Ectodermal cell (in vitro differentiated cells): Measurements from ENCODE around the gene DDAH2. TPM values are rescaled to one million over a fixed set of nuclear protein-coding genes. Genes with fewer than 3 reads are reported as not detected.
A peak's percentile ranks its signal among the peaks of the same experiment; 100 is the strongest.

Experiments used
- H3K27ac ChIP-seq: 2 replicates; pipeline ENCODE4 v1.7.0; 2013; ENCODE audit warnings: mild to moderate bottlenecking, low read depth, low read length; ENCODE audit not compliant: insufficient read depth, poor library complexity, severe bottlenecking
- H3K27me3 ChIP-seq: 2 replicates; pipeline ENCODE4 v1.7.0; 2013; ENCODE audit warnings: mild to moderate bottlenecking, low read length; ENCODE audit not compliant: insufficient read depth, control insufficient read depth, poor library complexity, severe bottlenecking
- H3K36me3 ChIP-seq: one replicate; pipeline ENCODE4 v1.7.0; 2013; ENCODE audit warnings: low read length; ENCODE audit not compliant: control insufficient read depth, insufficient read depth
- H3K4me1 ChIP-seq: one replicate; pipeline ENCODE4 v1.7.0; 2013; ENCODE audit warnings: low read length; ENCODE audit not compliant: control insufficient read depth, insufficient read depth
- H3K4me3 ChIP-seq: 2 replicates; pipeline ENCODE4 v1.7.0; 2013; ENCODE audit warnings: low read depth, low read length, control low read depth; ENCODE audit not compliant: insufficient read depth
- H3K9me3 ChIP-seq: 2 replicates; pipeline ENCODE4 v1.7.0; 2013; ENCODE audit warnings: mild to moderate bottlenecking, low read length, moderate library complexity; ENCODE audit not compliant: control insufficient read depth
- WGBS, 2 experiments: methylation state at CpG; one replicate each; pipeline ENCODE4 v1.1.7; 2013; ENCODE audit warnings: missing lambda C conversion rate in 2 of 2; 5-methylcytosine and 5-hydroxymethylcytosine counted together
- polyA plus RNA-seq, 4 experiments: library from polyadenylated mRNA; stranded (reverse); fragments of 50-300 nt; gene quantifications; one replicate each; pipeline ENCODE4 v1.2.3, GENCODE V29; 2013

The DDAH2 gene
- polyA plus RNA-seq (2013, experiment 1 of 4) = 203 TPM
- polyA plus RNA-seq (2013, experiment 2 of 4) = 191 TPM
- 156 TPM for polyA plus RNA-seq (2013, experiment 3 of 4)
- polyA plus RNA-seq (2013, experiment 4 of 4) = 173 TPM

- Histone ChIP-seq H3K9me3 (no peaks in the 10 kb centered on the region), H3K4me3 (peak within 1 kb of the TSS; percentile 93)
- 48 to 49% methylated on average over 36 of the region's 36 CpGs for WGBS, 2 experiments
Measured at GRCh38 chr6:31728767-31729514, at the start of gene DDAH2. TSS of gene DDAH2 (minus strand) at chr6:31729299. CDS start at chr6:31729161, 138 bp downstream.

GRCh38 chr6:31778193-31778592 is 49.1 kb upstream of the DDAH2 start:
- peaks cover 28% of the 10 kb centered on the region for H3K36me3 ChIP-seq
- no peaks in the 10 kb centered on the region for H3K27me3 ChIP-seq
- no peaks in the 10 kb centered on the region for H3K9me3 ChIP-seq
- H3K27ac ChIP-seq = no peak overlapping the region
- WGBS, 2 experiments = 93 to 97% methylated on average over 5 of the region's 5 CpGs
- peaks cover 6% of the 10 kb centered on the region for H3K4me1 ChIP-seq
- H3K4me3 ChIP-seq = no peak overlapping the region

More at GRCh38 chr6:31728767-31729514, at the start of gene DDAH2:
- Histone ChIP-seq H3K36me3 (peaks cover 48% of the 10 kb centered on the region), H3K27ac (peak within 1 kb of the TSS; percentile 86), H3K27me3 (no peaks in the 10 kb centered on the region), H3K4me1 (peaks cover under 1% of the 10 kb centered on the region)

GRCh38 chr6:31777667-31778050 is 48.6 kb upstream of the DDAH2 start:
- H3K4me1 ChIP-seq = peaks cover 6% of the 10 kb centered on the region
- no peaks in the 10 kb centered on the region for H3K27me3 ChIP-seq
- no peak overlapping the region for H3K27ac ChIP-seq
- H3K36me3 ChIP-seq = peaks cover 26% of the 10 kb centered on the region
- H3K9me3 ChIP-seq = no peaks in the 10 kb centered on the region
- WGBS, 2 experiments = 89 to 94% methylated on average over 5 of the region's 5 CpGs
- no peak overlapping the region for H3K4me3 ChIP-seq

- Histone ChIP-seq H3K9me3 (no peaks in the 10 kb centered on the region), H3K36me3 (peaks cover 23% of the 10 kb centered on the region), H3K27ac (peak within 1 kb of the TSS; percentile 23), H3K4me3 (no peak within 1 kb of the TSS), H3K4me1 (peaks cover 6% of the 10 kb centered on the region), H3K27me3 (no peaks in the 10 kb centered on the region)
- WGBS, 2 experiments = 64 to 68% methylated on average over 15 of the region's 15 CpGs
Measured at GRCh38 chr6:31776989-31777666, 48.0 kb upstream of the DDAH2 start, which contains the start of gene VWA7. TSS of gene VWA7 (minus strand) at chr6:31777328. CDS start at chr6:31776779, 549 bp downstream.

DNA sequence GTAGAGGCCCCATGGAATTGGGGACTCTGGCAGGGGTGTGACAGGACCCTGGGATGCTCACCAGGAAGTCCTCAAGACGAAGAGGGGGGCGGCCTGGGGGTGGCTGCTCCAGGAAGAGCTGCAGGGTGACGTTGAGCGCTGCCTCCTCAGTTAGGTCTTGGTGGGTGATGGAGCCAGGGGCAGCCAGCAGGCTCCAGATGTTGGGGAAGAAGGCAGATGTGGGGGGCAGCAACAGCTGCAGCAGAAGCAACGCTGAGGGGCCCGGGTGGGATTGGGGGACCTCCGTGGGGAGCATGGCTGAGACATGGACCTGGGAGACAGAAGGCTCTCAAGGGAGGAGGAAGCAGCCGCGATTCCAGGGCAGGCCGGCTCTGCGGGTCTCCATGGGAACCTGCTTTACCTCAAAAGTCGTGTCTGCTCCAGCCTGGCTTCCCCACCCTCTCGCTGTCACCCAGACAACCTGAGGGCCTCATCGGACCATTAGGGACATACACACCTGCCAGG is 47.4 kb upstream of the DDAH2 start:
- Histone ChIP-seq H3K9me3 (no peaks in the 10 kb centered on the region), H3K4me3 (no peak overlapping the region), H3K27me3 (no peaks in the 10 kb centered on the region), H3K36me3 (peaks cover 23% of the 10 kb centered on the region), H3K27ac (peak overlapping the region; percentile 23), H3K4me1 (peaks cover 6% of the 10 kb centered on the region)
- 74 to 79% methylated on average over 14 of the region's 14 CpGs for WGBS, 2 experiments

DNA sequence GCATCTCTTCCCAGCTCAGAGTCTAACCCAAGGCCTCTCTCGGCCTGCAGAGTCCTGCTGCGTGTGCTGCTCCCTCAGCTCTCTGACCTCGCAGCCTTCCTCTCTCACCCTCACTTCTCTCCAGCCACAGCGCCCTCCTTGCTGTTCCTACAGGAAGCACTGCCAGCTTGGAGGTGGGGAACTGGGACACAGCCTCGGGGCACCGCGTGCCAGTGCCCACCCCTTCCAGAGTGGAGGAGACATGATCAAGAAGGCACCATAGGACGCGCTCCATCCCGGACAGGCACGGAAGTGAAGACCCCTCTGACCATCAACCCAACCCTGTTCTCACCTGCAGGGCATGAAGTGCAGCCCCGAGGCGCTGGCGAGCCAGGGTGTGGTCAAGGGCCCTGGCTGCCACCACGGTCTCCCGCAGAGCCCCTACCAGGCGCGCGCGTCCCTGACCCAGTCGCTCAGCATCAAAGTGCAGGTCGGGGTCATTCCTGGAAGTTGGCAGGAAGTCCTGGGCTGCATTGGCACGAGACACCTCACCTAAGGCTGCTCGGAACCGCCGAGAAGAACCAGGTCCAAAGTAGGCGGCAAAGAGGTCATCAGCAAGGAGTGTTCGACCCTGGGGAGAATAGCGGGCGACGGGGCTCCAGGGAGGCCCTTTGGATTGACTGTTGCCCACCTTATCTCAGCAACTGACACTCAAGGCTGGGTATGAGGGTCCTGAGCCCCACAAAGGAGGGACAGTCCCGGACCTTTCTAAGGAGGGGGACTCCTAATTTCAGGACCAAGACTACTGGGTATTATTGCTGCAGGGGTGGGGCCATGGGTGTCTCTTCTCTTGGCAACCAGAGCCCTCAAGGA is 46.8 kb upstream of the DDAH2 start:
- H3K27ac ChIP-seq = peak overlapping the region; percentile 33
- H3K4me1 ChIP-seq = peaks cover 6% of the 10 kb centered on the region
- peaks cover 23% of the 10 kb centered on the region for H3K36me3 ChIP-seq
- no peaks in the 10 kb centered on the region for H3K9me3 ChIP-seq
- H3K27me3 ChIP-seq = no peaks in the 10 kb centered on the region
- no peak overlapping the region for H3K4me3 ChIP-seq
- WGBS, 2 experiments = 93 to 94% methylated on average over 32 of the region's 32 CpGs

DNA sequence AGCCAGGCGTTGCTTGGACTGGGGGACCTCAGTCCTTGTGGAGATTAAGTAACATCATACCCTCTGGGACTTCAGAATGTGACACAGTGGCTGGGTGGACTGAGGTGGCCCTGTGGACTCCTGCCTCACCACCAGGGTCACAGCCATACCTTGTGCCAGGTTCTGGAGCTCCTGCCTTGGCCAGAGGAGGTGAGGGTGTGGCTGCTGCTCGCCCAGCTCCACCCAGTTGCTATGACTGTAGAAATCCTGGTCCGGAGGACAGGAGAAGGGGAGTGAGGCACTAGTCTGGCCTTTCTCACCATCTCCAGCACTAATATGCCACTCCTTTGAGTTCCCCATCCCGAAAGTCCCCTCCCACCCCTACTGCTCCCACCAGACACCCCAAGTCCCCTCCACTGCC is 46.1 kb upstream of the DDAH2 start:
- Histone ChIP-seq H3K9me3 (no peaks in the 10 kb centered on the region), H3K4me1 (peaks cover 6% of the 10 kb centered on the region), H3K27me3 (no peaks in the 10 kb centered on the region), H3K4me3 (no peak overlapping the region), H3K27ac (peak overlapping the region; percentile 33), H3K36me3 (peaks cover 18% of the 10 kb centered on the region)
- WGBS, 2 experiments = 85 to 91% methylated on average over 4 of the region's 4 CpGs

GRCh38 chr6:31771992-31772358 is 42.9 kb upstream of the DDAH2 start:
- Histone ChIP-seq H3K36me3 (no peaks in the 10 kb centered on the region), H3K27me3 (no peaks in the 10 kb centered on the region), H3K9me3 (no peaks in the 10 kb centered on the region), H3K4me1 (peaks cover 4% of the 10 kb centered on the region), H3K4me3 (no peak overlapping the region), H3K27ac (no peak overlapping the region)
- WGBS, 2 experiments = 86 to 89% methylated on average over 4 of the region's 4 CpGs

GRCh38 chr6:31770860-31771259 is 41.8 kb upstream of the DDAH2 start:
- peaks cover 5% of the 10 kb centered on the region for H3K4me1 ChIP-seq
- no peak overlapping the region for H3K4me3 ChIP-seq
- WGBS, 2 experiments = 83 to 84% methylated on average over 1 to 2 of the region's 2 CpGs
- no peaks in the 10 kb centered on the region for H3K9me3 ChIP-seq
- H3K36me3 ChIP-seq = no peaks in the 10 kb centered on the region
- no peak overlapping the region for H3K27ac ChIP-seq
- H3K27me3 ChIP-seq = no peaks in the 10 kb centered on the region
